ENCODE results near the gene ZNF837. TPM values are rescaled to one million over a fixed set of nuclear protein-coding genes. Genes with fewer than 3 reads are reported as not detected.

The ZNF837 gene
- total and polyA plus RNA-seq, 2 of the 13 experiments (the other 11 are each of a cell fraction or from before 2014, with no cell fraction given) = 0.29 to 1.3 TPM

GRCh38 chr19:58387338-58388174 lies 6.7 kb upstream of the ZNF837 start (continued):
- TF ChIP-seq HMGXB4 (CRISPR knock-in tag; IDR thresholded peaks at IDR 0.05; ENCODE audit: borderline replicate concordance in 1 of 2, low read depth in 1 of 2) (no peak), ETV5 (CRISPR knock-in tag; IDR thresholded peaks at IDR 0.05; ENCODE audit: borderline replicate concordance) (no peak), ERF (CRISPR knock-in tag; IDR thresholded peaks at IDR 0.05) (no peak), TMF1 (CRISPR knock-in tag; IDR thresholded peaks at IDR 0.05; ENCODE audit: low read depth) (no peak; the same call in none of the 2 replicates), DMTF1 (CRISPR knock-in tag; IDR thresholded peaks at IDR 0.05) (no peak), RARA (CRISPR knock-in tag; IDR thresholded peaks at IDR 0.05) (no peak), ZNF333 (CRISPR knock-in tag; IDR thresholded peaks at IDR 0.05; ENCODE audit: borderline replicate concordance) (0 out of 2 replicates have a peak, but pooled peaks have one; percentile 30), PRDM10 (CRISPR knock-in tag; IDR thresholded peaks at IDR 0.05; ENCODE audit: low read depth) (no peak), U2AF2 (IDR thresholded peaks at IDR 0.05; ENCODE audit: low read depth, low read length) (no peak), HMG20B (CRISPR knock-in tag; conservative IDR thresholded peaks at IDR 0.05) (no peak), ASH2L (IDR thresholded peaks at IDR 0.05; ENCODE audit: insufficient read length, low read depth, low read length) (peak; percentile 9), ZNF83 (CRISPR knock-in tag; IDR thresholded peaks at IDR 0.05; ENCODE audit: borderline replicate concordance) (no peak), STAG1 (CRISPR knock-in tag; IDR thresholded peaks at IDR 0.05) (peak; percentile 44), KMT2A (CRISPR knock-in tag; IDR thresholded peaks at IDR 0.05) (no peak), ATF7 (IDR thresholded peaks at IDR 0.05) (no peak), ATF7 (CRISPR knock-in tag; IDR thresholded peaks at IDR 0.05) (no peak), PPARG (CRISPR knock-in tag; conservative IDR thresholded peaks at IDR 0.05) (no peak), MBNL3 (CRISPR knock-in tag; conservative IDR thresholded peaks at IDR 0.05) (no peak), ZNF75D (CRISPR knock-in tag; IDR thresholded peaks at IDR 0.05; ENCODE audit: borderline replicate concordance) (no peak), PLRG1 (conservative IDR thresholded peaks at IDR 0.05) (no peak)
- TF ChIP-seq, protein P1, sequence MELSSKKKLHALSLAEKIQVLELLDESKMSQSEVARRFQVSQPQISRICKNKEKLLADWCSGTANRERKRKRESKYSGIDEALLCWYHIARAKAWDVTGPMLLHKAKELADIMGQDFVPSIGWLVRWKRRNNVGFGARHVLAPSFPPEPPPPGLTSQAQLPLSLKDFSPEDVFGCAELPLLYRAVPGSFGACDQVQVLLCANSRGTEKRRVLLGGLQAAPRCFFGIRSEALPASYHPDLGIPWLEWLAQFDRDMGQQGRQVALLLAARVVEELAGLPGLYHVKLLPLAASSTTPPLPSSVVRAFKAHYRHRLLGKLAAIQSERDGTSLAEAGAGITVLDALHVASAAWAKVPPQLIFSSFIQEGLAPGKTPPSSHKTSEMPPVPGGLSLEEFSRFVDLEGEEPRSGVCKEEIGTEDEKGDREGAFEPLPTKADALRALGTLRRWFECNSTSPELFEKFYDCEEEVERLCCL (CRISPR knock-in tag; IDR thresholded peaks at IDR 0.05; ENCODE audit: borderline replicate concordance) = 0 out of 2 replicates have a peak, but pooled peaks have one; percentile 61
